ENCODE data around the gene CTTNBP2NL.

The CTTNBP2NL gene

GRCh38 chr1:112509005-112509659 is 113.1 kb downstream of the CTTNBP2NL start:
- no peak for DNase-seq

GRCh38 chr1:112509660-112510178 is 113.7 kb downstream of the CTTNBP2NL start:
- no peak for DNase-seq

GRCh38 chr1:112510340-112510739 is 114.3 kb downstream of the CTTNBP2NL start:
- no peak for DNase-seq
